Kidney tubule cell (primary cell): ENCODE measurements around the gene TNRC6C.
A peak's percentile ranks its signal among the peaks of the same experiment; 100 is the strongest.
"Not testable (repeated sequence)": the region's sequence is repeated elsewhere in the genome, so short reads cannot be mapped to it uniquely, and the experiment has no call there.

ENCODE experiments used
- DNase-seq: peaks from one replicate; pipeline ENCODE4 v3.0.0-alpha.2; 2018; ENCODE audit warnings: low spot score

TNRC6C gene

DNA sequence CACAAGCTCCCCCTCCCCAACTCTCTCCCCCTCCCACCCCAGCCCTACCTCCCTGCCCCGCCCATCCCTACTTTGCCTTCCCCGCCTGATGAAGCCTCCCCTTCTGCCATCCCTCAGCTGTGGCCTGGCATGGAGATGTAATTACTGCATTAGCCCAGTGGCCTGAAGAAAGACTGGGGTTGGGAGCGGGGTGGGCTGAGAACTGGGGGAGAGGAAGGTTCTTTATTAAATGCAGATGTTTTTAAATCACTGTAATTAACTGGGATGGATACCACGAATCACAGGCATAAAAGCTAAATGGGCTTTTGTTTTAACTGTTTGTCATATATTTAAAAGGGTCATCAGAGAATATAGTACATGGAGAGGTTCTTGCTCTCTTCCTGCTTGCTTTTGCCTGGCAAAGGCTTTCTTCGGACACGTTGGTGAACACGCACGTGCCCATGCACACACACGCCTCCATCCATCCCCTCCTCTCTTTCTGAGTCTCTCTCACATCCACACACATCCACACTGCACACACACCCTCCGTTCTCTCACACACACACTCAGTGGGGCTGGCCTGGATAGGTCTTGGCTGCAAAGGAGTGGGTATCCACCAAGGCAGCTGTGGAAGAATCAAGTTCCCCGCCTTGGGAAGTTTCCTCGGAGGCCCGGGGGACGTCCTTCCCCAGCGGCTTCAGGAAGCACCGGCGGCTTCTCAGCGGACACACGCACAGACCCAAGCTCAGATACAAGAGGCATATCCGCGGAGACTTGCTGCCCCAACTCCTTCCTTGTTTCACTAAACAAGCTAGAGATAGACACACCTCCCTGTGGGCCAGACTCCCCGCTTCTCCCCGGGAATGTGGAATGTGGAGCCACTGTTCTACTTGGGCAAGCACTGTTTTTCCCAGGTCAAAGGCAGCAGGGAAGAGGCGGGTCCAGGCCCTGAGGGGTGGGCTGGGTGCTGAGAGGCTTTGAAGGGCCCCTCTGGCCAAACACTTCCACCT lies 27.4 kb upstream of the TNRC6C start:
- no peak for DNase-seq

DNA sequence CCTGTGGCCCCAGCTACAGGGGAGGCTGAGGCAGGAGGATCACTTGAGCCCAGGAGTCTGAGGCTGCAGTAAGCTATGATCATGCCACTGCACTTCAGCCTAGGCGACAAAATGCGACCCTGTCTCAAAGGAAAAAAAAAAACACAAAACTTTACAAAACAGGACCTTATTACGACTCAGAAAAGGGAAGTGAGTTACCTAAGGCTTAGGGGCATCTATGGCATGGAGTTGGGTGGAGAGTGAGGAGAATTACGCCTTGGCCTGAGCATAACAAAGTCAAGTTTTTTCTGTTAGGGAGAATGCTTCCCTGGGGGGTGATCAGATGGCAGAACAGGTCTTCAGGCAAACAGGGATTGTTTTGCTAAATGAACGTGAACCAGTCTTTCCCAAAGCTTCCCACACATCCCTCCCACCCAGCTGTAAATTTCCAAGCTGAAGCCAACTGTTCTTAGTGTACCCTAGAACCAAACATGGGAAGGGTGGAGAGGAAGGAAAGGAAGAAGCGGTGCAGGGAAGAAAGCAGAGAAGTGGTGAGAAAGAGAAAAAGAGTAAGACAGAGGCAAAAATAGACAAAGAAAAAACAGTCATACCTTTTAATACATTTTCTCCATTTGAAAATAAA lies 24.6 kb upstream of the TNRC6C start:
- DNase-seq, result no peak

DNA sequence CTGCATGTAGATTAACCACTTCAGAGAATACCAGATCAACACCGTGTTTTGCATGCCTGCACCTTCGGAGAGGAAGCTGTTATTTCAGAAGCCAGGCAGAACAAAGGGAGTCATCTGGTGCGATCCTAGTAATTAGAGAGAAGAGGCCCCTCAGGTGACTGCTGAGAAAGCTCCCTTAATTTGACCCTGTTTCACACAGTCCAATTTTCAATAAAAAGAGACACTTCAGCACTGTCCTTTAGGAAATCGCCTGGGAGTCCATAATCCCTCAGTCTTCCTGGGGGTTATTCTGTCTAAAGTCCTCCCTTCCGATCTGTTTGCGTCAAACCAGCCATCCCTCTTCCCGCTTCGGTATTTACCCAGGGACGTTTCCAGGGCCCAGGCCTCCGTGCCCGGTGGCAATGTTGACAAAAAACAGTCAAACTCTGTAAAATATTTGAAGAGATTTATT lies 23.4 kb upstream of the TNRC6C start:
- no peak for DNase-seq

DNA sequence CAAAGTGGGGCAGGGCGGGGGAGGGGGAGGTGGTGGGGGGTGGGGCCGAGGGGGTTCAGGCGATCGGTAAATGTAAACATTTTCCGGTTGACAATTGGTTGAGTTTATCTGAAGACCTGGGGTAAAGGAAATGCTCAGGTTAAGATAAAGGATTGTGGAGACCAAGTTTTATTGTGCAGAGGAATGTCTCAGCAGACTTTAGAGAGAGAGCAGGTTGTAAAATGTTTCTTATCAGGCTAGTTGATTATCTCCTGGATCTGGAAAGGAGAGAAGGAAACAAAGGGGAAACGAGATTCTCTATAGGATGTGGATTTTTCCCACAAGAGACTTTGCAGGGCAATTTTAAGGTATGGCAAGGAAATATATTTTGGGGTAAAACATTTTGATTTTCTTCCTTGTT lies 22.8 kb upstream of the TNRC6C start:
- DNase-seq, result not testable (repeated sequence)

DNA sequence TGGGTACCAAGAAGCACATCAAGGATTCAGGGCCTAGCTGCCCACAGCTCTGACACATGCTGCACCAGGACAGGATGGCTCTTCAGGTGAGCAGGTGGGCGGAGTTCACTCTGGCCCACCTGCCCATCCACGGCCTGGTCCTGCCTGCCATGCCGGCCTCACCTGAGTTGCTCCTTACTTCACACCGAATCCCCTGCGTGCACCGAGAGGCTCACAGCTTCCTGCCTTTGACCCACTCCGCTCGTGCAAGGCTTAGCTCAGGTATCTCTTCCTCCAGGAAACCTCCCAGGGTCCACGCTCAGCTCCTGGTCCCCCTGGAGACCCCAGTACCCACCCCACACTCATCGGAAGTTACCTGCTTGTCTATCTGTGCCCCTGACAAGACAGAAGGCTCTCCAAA lies 21.6 kb upstream of the TNRC6C start:
- no peak for DNase-seq

DNA sequence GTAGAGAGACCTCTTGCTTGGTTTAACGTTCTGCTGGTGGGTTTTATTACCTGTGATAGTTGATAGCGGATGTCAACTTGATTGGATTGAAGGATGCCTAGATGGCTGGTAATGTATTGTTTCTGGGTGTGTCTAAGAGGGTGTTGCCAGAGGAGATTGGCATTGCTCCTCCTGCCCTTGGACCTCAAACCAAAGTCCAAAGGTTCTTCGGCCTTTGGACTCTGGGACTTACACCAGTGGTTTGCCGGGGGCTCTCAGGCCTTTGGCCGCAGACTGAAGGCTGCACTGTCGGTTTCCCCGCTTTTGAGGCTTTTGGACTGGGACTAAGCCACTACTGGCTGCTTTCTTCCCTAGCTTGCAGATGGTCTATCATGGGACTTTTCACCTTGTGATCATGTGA lies 17.5 kb upstream of the TNRC6C start:
- DNase-seq, result no peak

DNA sequence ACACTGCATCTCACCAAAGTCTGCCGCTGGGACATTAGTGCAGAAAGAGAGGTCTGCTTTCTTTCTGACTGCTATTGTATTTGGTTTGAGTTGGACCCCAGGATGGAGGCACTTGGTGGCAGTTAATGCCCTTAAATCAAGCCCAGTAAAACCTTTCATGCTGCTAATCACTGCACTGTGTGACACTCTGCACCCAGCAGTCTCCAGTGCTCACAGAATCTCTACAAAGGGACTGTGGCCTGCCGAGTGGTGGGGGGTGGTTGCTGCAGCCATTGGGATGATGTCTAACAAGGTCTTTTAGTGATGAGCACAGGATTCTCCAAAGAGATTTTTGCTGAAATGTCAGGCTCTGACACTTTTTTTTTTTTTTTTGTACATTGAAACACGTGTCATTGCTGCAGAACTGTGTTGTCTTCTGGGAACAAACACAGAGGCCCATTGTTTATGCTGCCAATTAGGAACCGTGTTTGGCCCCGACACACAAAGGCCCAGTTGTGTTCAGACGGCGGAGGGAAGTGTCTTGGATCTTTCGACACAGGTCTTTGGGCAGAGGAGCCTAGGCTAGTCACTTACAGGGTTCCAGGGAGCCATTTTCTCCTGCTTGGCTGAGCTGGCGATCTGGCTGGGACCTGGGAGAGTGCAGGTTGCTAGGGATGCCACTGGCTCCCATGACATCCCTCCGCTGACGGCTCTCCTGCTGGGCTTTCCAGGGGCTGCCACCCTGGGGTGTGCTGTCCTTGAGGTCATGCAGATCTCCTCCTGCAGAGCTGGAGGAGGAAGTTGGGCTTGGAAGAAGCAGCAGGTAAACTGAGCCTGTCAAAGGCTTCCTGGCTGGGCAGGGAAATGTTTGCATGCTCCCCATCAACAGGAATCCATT lies 16.2 kb upstream of the TNRC6C start:
- DNase-seq, result no peak

DNA sequence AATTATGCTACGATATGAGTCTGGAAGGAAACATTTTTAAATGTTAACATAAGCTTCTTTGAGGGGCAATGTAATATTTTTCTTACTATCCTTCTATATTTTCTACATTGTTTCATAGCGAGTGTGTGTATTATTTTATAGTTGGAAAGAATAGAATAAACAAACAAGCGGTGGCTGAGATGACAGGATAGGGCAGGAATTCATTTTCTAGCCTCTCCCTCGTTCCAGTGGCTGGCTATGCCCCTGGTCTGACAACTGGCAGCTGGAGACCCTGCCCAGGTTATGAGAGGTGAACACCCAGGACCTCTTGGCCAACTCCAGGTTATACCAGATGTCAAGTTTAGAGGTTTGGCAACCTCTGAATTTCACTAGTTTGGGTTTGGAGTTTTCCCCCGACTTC lies 14.5 kb upstream of the TNRC6C start:
- no peak for DNase-seq

DNA sequence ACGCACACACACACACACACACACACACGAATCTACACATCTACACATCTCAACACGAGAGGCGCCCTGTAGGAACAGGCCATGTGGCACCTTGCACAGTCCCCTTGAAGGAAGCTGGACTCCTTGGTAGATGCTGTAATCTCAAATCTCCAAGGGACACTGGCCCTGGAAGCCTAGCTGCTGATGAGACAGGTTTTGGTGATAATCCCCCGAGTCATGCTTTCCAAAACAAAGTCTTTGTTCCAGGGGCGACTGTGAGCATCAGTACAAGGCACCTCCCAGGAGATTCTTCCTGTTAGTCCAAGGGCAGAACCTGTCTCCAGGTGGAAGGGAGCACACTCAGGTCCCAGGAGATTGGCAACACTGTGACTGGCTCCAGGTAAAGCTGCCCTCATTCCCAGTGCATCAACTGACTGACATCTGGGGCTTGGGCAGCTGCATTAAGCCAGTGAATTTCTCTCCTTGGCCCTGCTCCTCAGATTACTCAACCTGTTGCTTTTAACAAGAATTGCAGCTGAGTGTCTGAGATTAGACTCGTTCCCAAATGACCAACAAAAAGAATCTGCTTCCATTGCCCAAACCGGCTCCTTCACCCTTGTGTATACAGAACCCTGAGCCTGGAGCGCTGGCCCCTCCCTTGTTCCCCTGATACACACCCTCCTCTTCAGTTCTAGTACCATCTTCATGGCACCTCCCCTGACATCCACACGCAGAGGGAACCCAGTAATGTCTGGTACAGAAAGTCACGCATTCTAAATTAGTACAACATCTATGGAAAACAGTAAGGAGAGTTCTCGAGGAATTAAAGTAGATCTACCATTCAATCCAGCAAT lies 13.9 kb upstream of the TNRC6C start:
- no peak for DNase-seq

DNA sequence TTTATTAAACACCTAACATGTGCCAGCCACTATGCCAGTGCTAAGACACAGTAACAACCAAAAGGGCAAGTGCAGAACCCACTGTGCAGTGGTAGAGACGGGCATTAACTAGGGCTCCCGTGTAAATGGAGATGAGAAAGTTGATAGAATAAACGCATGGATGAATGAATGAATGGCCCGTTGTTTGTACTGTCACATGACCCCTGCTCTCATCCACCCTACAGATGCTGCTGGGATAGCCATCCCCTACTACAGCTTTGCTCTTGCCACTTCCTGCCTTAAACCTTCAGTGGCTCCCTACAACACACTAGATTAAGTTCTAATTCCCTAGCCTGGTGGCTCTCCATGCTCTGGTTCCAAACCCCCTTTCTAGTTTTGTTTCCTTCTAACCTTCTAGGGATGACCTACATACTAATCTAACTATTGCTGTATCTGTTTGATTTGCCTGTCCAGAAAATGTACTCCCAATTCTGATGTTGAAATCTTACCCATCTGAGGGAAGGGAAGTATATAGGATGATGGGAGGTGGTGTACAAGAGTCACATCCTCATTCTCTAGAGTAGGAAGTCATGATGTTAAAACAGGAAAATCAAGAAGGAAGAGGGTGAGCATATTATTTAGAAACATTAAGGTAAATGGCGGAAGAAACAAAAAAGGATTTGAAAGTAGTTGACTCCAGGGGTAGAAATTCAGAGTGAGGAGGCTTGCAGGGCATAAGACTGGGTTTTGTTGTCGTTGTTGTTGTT lies 11.4 kb upstream of the TNRC6C start:
- DNase-seq, result no peak

DNA sequence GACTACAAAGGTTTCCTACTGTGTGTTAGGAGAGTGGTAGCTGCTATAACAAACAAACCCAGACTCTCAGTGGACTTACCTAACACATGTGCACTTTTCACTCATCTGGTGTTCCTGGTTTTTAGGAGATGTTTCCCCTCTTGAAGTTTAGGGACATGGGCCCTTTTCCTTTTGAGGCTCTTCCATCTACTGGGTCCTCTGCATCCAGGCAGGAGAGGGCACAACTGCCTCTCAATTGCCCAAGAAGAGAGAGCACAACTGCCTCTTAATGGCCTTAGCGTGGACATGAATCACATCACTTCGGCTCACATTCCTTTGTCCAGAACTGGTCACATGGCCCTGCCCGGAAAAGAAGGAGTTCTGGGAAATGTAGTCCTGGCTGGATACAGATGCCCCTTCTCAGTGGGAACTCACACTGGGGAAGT lies 9.8 kb upstream of the TNRC6C start:
- DNase-seq, result peak; percentile 60

DNA sequence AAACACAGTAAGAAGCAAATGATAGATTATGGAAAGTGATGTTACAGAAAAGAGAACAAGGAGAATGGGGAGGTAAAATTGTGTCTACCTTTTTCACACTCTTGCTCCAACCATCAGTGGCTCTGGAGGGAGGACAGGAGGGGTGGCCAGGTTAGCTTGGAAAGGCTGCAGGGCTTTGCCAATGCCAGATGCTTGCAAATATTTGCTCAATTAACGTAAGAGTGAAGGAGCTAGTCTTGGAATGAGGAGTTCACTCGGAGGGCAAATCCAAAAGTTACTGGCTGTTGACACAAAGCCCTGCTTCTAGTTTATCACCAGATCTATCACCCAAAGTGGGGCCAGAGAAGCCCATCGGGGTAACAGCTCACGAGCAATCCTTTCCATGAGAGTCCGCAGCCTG lies 7.4 kb upstream of the TNRC6C start:
- no peak for DNase-seq

DNA sequence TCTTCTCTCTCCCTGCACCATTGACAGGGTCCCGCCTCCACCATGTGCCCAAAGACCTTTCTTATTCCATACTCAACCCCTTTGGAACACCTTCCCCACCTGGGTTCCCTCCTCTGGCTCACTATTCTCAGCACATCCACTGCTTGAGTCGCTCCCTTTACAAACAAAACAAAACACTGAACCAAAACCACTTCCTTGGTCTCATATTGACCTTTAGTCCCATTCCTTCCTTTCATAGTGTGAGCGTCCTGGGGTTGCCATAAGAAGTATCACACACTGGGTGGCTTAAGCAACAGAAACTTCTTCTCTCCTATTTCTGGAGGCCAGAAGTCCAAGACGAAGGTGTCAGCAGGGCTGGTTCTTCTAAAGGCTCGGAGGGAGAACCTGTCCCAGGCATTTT lies 6.1 kb upstream of the TNRC6C start:
- DNase-seq, result peak; percentile 8

DNA sequence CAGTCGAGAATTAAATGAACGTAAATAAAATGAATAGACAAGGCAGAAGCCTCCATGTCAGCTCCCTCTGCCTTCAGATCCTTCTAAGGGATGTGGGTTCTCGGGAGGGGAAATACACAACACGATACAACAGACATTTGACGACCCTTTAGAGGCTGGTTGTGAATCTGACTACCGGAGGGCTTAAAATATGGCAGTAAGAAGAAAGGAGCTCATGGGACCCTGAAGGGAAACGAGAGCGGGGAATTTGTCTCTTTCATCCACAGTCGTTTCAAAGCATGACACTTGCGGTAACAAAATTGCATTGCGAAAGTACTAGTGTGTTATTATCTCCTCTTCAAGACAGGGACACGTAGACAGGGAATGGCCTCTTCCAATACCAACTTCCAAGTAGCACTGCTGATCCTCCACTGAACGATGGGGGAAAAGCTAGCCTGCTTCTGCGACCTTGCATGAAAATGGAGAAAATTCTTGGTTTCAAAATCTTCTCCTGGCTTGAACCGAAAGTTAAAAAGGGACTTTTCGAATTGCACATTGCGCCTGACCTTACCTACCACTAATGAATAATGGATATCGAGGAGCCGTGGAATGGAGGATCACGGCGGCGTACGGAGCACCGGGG lies 1.2 kb upstream of the TNRC6C start:
- peak; percentile 6 for DNase-seq

DNA sequence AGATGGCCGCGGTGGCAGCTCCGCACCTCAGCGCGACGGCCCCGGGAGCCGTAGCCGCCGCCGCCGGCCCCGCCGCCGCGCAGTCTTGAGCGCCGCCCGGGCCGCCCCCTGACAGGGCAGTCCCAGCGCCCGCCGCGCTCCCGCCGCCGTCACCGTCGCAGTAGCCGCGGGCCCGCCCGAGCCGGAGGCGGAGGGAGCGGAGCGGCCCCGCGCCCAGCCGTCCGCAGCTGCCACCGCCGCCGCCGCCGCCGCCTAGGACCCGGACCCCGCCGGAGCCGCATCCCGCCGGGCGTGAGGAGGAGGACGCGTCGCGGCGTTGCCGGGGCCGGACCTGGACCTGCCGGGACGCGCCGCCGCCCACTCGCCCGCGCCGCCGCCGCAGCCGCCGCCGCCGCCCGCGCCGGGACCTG lies 218 bp downstream of the TNRC6C start:
- DNase-seq, result no peak

DNA sequence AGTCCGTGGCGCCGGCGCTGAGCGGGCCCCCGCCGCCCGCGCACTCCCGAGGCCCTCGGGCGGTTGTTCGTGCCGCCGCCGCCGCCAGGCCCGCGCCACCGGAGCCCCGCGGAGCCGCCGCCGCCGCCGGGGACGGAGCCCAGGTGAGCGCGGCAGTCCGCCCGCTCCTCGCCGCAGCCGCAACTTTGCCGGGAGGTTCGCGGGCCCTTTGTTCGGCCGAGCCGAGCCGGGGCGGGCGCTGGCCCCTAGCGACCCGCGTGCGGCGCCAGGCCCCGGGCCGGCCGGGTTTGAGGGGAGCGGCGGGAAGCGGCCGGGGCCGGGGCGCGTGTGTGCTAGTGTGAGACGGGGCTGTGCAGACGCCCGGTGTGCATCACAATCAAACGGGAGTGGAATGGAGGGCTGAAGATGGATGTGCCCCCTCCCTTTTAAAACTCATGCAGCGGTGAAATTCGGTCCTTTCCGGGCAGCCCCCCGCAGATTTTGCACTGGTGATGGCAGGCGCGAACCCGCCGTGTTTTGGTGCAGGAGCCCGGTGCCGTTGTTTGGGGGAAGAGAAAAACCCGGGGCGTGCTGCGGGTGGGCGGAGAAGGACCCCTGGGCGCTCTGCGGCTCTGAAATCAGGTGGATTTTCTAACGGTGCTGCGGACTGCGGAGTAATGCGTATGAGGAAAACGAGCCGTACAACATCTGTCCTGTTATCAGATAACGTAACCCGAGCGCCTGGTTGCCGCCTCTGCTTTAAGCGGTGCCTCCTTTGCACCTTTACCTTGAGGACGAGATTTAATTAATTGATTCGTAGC lies 823 bp downstream of the TNRC6C start:
- DNase-seq, result peak; percentile 18

DNA sequence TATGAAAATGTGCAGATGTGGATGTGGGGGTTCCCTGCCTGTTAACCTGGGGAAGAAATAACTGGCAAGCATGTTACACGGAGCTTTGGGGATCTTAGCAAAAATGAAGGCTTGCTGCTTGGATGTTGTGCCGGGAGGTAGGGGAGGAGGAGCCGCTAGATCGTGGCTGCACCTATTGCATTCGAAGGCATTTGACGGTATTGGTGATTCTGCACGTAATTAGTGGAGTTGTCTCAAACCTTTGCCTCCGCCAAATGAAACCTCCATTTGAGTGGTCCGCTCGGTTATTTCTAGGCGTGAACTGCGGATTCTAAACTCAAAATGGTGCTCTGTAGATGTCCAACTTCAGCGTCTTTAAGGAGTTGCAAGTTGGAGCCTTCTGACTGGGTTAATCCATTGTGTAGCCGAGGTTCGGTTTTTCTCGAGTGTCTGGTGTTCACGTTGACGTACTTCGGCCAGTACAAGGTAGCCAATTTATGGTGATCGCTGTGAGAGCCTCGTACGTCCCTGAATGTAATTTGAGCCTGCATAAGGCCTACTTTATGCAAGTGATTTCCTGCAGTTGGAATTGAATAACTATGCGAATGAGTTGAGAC lies 1.5 kb downstream of the TNRC6C start:
- peak; percentile 17 for DNase-seq

DNA sequence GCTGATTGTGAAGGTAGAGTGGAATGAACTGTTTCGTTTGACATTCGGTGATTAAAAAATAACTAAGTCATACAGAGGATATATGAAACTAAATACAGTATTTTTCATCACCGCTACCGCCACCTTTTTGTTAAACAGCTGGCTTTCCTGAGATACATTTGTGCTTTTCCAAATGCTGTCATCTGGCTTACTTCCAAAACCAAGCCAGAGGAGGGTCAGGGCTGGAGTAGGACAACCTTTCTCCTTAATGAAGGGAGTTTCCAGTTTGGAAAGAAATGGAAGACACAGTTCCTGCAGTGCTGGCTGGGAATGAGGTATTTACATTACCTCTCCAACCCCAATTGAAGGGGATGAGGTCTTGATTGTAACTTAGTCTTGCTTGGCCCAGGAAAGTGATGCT lies 3.2 kb downstream of the TNRC6C start:
- no peak for DNase-seq

DNA sequence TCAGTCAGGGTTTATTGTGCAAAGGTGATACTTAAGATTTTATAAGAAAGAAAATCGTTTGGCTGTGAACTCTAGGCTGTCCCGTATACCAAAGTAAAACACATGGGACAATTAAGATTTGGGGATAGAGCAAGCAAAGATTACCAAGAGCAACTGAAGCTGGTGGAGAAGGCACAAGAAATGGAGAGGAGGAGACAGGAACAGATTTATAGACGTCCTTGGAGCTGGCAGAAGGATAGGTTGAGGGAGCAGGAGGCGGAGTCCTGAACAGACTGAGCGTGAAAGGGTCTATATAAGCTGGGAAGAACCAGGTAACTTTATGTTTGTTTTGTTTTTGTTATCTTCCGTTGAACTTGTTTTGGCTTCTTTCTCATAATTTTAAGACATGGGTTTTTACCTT lies 3.8 kb downstream of the TNRC6C start:
- DNase-seq, result no peak
